Gastroesophageal sphincter (tissue), 4 donors: Measurements from ENCODE around the gene MYLK. TPM values are rescaled to one million over a fixed set of nuclear protein-coding genes. Genes with fewer than 3 reads are reported as not detected.
"Not testable (repeated sequence)": the region's sequence is repeated elsewhere in the genome, so short reads cannot be mapped to it uniquely, and the experiment has no call there.

ENCODE experiments used
- ATAC-seq: fragments of 150-250 bp; one replicate; pipeline ENCODE4 v1.9.1; 2016; ENCODE audit warnings: mild to moderate bottlenecking, moderate library complexity
- H3K27ac ChIP-seq, 4 donors: fragments of 200-600 bp; sonication (generic) in 3 of 4; 1 replicate in 3 of 4; 2 replicates in 1 of 4; pipeline ENCODE4 v1.5.1; 2016 to 2019
- H3K27me3 ChIP-seq: fragments of 200-600 bp; sonication (generic); one replicate; pipeline ENCODE4 v1.5.1; 2019
- H3K36me3 ChIP-seq, 2 donors: fragments of 200-600 bp; sonication (generic); one replicate each; pipeline ENCODE4 v1.5.1; 2019; ENCODE audit warnings: control low read depth in 1 of 2
- H3K4me1 ChIP-seq, 3 donors: fragments of 200-600 bp; sonication (generic); 1 replicate in 2 of 3; 2 replicates in 1 of 3; pipeline ENCODE4 v1.5.1; 2016 to 2019; ENCODE audit warnings: control low read depth in 2 of 3
- H3K4me3 ChIP-seq, 2 donors: fragments of 200-600 bp; sonication (generic); one replicate each; pipeline ENCODE4 v1.5.1; 2019; ENCODE audit warnings: mild to moderate bottlenecking in 1 of 2, moderate library complexity in 1 of 2
- H3K9me3 ChIP-seq, 3 donors: fragments of 200-600 bp; sonication (generic); one replicate each; pipeline ENCODE4 v1.5.1; 2017 to 2019; ENCODE audit warnings: control low read depth in 2 of 3
- EP300 ChIP-seq: sonication (generic); formaldehyde crosslinking; IDR thresholded peaks from one replicate; pipeline ENCODE4 v1.6.1; 2017; ENCODE audit warnings: antibody characterized with exemption, mild to moderate bottlenecking
- POLR2A ChIP-seq, 2 donors: fragments of 450-650 bp; IDR thresholded peaks; one replicate each; pipeline ENCODE4 v1.6.1; 2017; ENCODE audit warnings: antibody characterized with exemption in 2 of 2, mild to moderate bottlenecking in 2 of 2, moderate library complexity in 1 of 2
- POLR2AphosphoS5 ChIP-seq: sonication (generic); formaldehyde crosslinking; IDR thresholded peaks from one replicate; pipeline ENCODE4 v1.6.1; 2017; ENCODE audit warnings: antibody characterized with exemption
- WGBS, 2 donors: methylation state at CpG; one replicate each; pipeline ENCODE4 v1.1.5; 2018; ENCODE audit warnings: low coverage in 1 of 2; 5-methylcytosine and 5-hydroxymethylcytosine counted together
- total RNA-seq, 4 donors: library from RNA; depleted of rRNA; stranded (reverse); fragments of >200 nt; gene quantifications; one replicate each; pipeline ENCODE4 v1.1.0, GENCODE V29; 2016
- TF ChIP-seq, protein P1 (sequence below), 4 experiments: fragments of 200-600 bp in 2 of 4; fragments of 450-650 bp in 2 of 4; sonication (generic) in 1 of 4; IDR thresholded peaks; one replicate each; pipeline ENCODE4 v1.5.1; 2017 to 2019; ENCODE audit warnings: antibody characterized with exemption in 4 of 4, mild to moderate bottlenecking in 2 of 4, moderate library complexity in 2 of 4

MYLK gene
- total RNA-seq, 4 donors from 2014 or later: 1,558 to 2,522 (median 2,261) TPM

DNA sequence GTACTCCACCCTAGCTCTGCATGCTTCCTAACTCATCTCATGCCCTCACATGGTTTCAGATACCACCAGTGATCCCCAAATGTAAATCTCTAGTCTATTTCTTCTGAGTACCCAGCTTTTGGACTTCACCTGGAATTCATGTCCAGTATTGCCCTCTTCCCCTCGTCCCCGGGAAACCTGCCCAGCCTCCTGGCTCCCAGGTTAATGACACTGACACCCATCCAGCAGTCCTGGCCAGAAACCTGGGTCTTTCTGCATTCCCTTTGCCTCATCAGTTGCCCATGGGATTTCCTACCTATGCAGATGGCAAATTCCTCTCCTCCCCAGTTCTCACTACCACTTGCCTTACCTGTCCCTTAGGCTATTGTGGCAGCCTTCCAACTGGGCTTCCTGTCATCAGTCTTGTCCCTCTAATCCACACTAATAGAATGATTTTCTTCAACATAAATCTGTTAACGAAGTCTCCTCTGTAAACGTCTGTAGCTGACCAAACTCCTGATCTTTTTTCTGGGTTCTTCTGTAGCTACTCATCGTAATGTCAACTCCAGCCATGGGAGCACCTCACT lies 15.3 kb upstream of the MYLK start:
- 87 to 95% methylated on average over 3 to 5 of the region's 5 CpGs for WGBS, 2 donors
- H3K27ac ChIP-seq: no peak overlapping the region
- no peaks in the 10 kb centered on the region for H3K27me3 ChIP-seq
- TF ChIP-seq EP300: no peak
- TF ChIP-seq, protein P1, sequence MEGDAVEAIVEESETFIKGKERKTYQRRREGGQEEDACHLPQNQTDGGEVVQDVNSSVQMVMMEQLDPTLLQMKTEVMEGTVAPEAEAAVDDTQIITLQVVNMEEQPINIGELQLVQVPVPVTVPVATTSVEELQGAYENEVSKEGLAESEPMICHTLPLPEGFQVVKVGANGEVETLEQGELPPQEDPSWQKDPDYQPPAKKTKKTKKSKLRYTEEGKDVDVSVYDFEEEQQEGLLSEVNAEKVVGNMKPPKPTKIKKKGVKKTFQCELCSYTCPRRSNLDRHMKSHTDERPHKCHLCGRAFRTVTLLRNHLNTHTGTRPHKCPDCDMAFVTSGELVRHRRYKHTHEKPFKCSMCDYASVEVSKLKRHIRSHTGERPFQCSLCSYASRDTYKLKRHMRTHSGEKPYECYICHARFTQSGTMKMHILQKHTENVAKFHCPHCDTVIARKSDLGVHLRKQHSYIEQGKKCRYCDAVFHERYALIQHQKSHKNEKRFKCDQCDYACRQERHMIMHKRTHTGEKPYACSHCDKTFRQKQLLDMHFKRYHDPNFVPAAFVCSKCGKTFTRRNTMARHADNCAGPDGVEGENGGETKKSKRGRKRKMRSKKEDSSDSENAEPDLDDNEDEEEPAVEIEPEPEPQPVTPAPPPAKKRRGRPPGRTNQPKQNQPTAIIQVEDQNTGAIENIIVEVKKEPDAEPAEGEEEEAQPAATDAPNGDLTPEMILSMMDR (IDR thresholded peaks at IDR 0.05): no peak
- no peak overlapping the region for H3K4me3 ChIP-seq
- H3K9me3 ChIP-seq: no peaks in the 10 kb centered on the region
- H3K36me3 ChIP-seq: no peaks in the 10 kb centered on the region
- ATAC-seq: no peak
- no peaks in the 10 kb centered on the region for H3K4me1 ChIP-seq

GRCh38 chr3:123893012-123893411 lies 8.9 kb upstream of the MYLK start:
- ATAC-seq: no peak
- Histone ChIP-seq H3K9me3 (peaks cover 0 to 7% (median 0%) of the 10 kb centered on the region in 3 donors), H3K4me3 (no peak overlapping the region), H3K36me3 (no peaks in the 10 kb centered on the region), H3K4me1 (no peaks in the 10 kb centered on the region), H3K27me3 (no peaks in the 10 kb centered on the region), H3K27ac (no peak overlapping the region)
- 67% methylated on average over 1 of the region's 1 CpG; no CpG with 5 or more reads in 1 of the 2 donors for WGBS, 2 donors
- TF ChIP-seq POLR2AphosphoS5: no peak
- no peak for TF ChIP-seq POLR2A (IDR thresholded peaks at IDR 0.05)
- TF ChIP-seq, protein P1 (IDR thresholded peaks at IDR 0.05): no peak
- no peak for TF ChIP-seq EP300

- Histone ChIP-seq H3K36me3 (no peaks in the 10 kb centered on the region), H3K9me3 (peaks cover 0 to 7% (median 0%) of the 10 kb centered on the region in 3 donors), H3K27ac (no peak overlapping the region), H3K4me1 (no peaks in the 10 kb centered on the region), H3K4me3 (no peak overlapping the region), H3K27me3 (no peaks in the 10 kb centered on the region)
- TF ChIP-seq POLR2AphosphoS5 (no peak), EP300 (no peak), POLR2A (IDR thresholded peaks at IDR 0.05) (no peak)
- TF ChIP-seq, protein P1 (IDR thresholded peaks at IDR 0.05): no peak
- no peak for ATAC-seq
- WGBS, 2 donors: 0% methylated on average over 1 of the region's 1 CpG
Measured at GRCh38 chr3:123892195-123892594, 8.1 kb upstream of the MYLK start.

DNA sequence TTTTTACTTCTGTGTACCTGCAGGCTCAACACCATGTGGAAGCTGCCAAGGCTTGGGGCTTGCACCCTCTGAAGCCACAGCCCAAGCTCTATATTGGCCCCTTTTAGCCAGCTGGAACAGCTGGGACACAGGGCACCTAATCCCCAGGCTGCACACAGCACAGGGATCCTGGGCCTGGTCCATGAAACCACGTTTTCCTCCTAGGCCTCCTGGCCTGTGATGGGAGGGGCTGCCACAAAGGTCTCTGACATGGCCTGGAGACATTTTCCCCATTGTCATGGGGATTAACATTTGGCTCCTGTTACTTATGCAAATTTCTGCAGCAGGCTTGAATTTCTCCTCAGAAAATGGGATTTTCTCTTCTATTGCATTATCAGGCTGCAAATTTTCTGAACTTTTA lies 6.9 kb upstream of the MYLK start:
- not testable (repeated sequence) for ATAC-seq, H3K36me3 ChIP-seq, H3K4me3 ChIP-seq, H3K27me3 ChIP-seq, H3K27ac ChIP-seq, H3K9me3 ChIP-seq, H3K4me1 ChIP-seq
- WGBS, 2 donors: 80% methylated on average over 1 of the region's 1 CpG; no CpG with 5 or more reads in 1 of the 2 donors

DNA sequence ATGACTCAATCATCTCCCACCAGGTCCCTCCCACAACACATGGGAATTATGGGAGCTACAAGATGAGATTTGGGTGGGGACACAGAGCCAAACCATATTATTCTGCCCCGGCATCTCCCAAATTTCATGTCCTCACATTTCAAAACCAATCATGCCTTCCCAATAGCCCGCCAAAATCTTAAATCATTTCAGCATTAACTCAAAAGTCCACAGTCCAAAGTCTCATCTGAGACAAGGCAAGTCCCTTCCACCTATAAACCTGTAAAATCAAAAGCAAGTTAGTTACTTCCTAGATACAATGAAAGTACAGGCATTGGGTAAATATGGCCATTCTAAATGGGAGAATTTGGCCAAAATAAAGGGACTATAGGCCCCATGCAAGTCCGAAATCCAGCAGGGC lies 6.0 kb upstream of the MYLK start:
- not testable (repeated sequence) for ATAC-seq, H3K4me3 ChIP-seq
- 85 to 100% methylated on average over 2 to 3 of the region's 3 CpGs for WGBS, 2 donors

DNA sequence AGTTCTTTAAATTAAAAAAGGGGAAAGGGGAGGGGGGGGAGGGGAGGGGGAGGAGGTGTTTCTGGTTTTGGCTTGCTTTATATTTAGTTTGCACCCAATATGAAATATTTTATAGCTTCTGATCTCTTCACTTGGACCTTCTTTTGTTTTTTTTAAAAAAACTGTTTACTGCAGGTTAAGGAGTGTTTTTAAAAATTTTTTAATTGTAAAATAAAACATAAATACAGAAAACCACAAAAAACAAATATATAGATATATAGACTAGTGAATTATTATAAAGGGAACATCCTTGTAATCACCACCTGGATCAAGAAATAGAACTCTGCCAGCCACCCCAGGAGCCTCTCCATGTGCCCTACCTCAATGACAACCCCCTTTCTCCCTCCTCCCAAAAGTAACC lies 861 bp upstream of the MYLK start:
- Histone ChIP-seq H3K36me3 (no peaks in the 10 kb centered on the region), H3K27ac (no peak overlapping the region), H3K4me3 (no peak overlapping the region), H3K9me3 (no peaks in the 10 kb centered on the region), H3K27me3 (no peaks in the 10 kb centered on the region), H3K4me1 (peaks cover 0 to 22% (median 0%) of the 10 kb centered on the region in 3 donors)
- TF ChIP-seq, protein P1 (IDR thresholded peaks at IDR 0.05): no peak
- TF ChIP-seq POLR2AphosphoS5 (no peak), POLR2A (IDR thresholded peaks at IDR 0.05) (no peak), EP300 (no peak)
- no peak for ATAC-seq

More for the DNA sequence above, 6.0 kb upstream of the MYLK start:
- not testable (repeated sequence) for H3K27me3 ChIP-seq, H3K27ac ChIP-seq, H3K4me1 ChIP-seq, H3K9me3 ChIP-seq, H3K36me3 ChIP-seq
